B cell (primary cell): ENCODE measurements around the gene NFAM1. TPM values are rescaled to one million over a fixed set of nuclear protein-coding genes. Genes with fewer than 3 reads are reported as not detected.

Experiments
- ATAC-seq: fragments of 200-7000 bp; cut with Tn5 transposase; one replicate; pipeline ENCODE4 v1.10.0; 2021; ENCODE audit warnings: low read depth, mild to moderate bottlenecking, moderate number of reproducible peaks, moderate library complexity
- CTCF ChIA-PET: fragments of 350-600 bp; sonication (Branson Sonifier 250); formaldehyde crosslinking; loops from one replicate; lab custom pipeline; 2021; ENCODE audit warnings: antibody characterized with exemption, inconsistent platforms; lab: Charles Lee
- POLR2A ChIA-PET: fragments of 350-600 bp; sonication (Branson Sonifier 250); formaldehyde crosslinking; loops from one replicate; lab custom pipeline; 2021; ENCODE audit warnings: antibody characterized with exemption; lab: Charles Lee
- DNase-seq: peaks from one replicate; pipeline ENCODE4 v3.0.0; 2013
- H2AFZ ChIP-seq: 2 replicates; pipeline ENCODE4 v1.6.1; 2012; ENCODE audit warnings: mild to moderate bottlenecking, low read depth, low read length; ENCODE audit not compliant: insufficient read depth, poor library complexity, severe bottlenecking
- H3K27ac ChIP-seq, 2 donors: 1 replicate in 1 of 2; 2 replicates in 1 of 2; pipeline ENCODE4 v1.5.1; 2012 to 2013; ENCODE audit warnings: low read length in 2 of 2, mild to moderate bottlenecking in 2 of 2, moderate library complexity in 1 of 2
- H3K27me3 ChIP-seq, 4 experiments: fragments of 200-600 bp in 1 of 4; sonication (generic) in 1 of 4; replicated peaks in 1 of 4; 1 replicate in 2 of 4; 2 replicates in 2 of 4; pipeline versions ENCODE4 v1.6.1 to v1.7.0; 2013 to 2016; ENCODE audit warnings: low read length in 3 of 4, mild to moderate bottlenecking in 2 of 4, mixed read lengths in 1 of 4, moderate library complexity in 1 of 4; ENCODE audit not compliant: insufficient read depth in 4 of 4, control insufficient read depth in 3 of 4; ENCODE audit errors: control extremely low read depth in 1 of 4
- H3K36me3 ChIP-seq, 2 experiments: replicated peaks in 1 of 2; 1 replicate in 1 of 2; 2 replicates in 1 of 2; pipeline versions ENCODE4 v1.6.1 to v1.7.1; 2013; ENCODE audit warnings: low read length in 1 of 2; ENCODE audit not compliant: insufficient read depth in 2 of 2, control insufficient read depth in 1 of 2; ENCODE audit errors: control extremely low read depth in 1 of 2, extremely low read depth in 1 of 2
- H3K4me1 ChIP-seq, 2 donors: fragments of 200-600 bp in 1 of 2; sonication (generic) in 1 of 2; 1 replicate in 1 of 2; 2 replicates in 1 of 2; pipeline versions ENCODE4 v1.5.1 to v1.6.1; 2013 to 2017; ENCODE audit warnings: low read length in 2 of 2; ENCODE audit not compliant: control insufficient read depth in 2 of 2, insufficient read depth in 2 of 2
- H3K4me2 ChIP-seq: replicated peaks from 2 replicates; pipeline ENCODE3; 2012; ENCODE audit warnings: mild to moderate bottlenecking, low read depth, low read length; ENCODE audit not compliant: poor library complexity, severe bottlenecking
- H3K4me3 ChIP-seq, 5 experiments: fragments of 200-600 bp in 1 of 5; sonication (generic) in 1 of 5; 1 replicate in 3 of 5; 2 replicates in 2 of 5; pipeline versions ENCODE4 v1.5.1 to v1.7.0; 2011 to 2016; ENCODE audit warnings: low read length in 4 of 5, mild to moderate bottlenecking in 4 of 5, low read depth in 2 of 5, control low read depth in 1 of 5, moderate library complexity in 1 of 5; ENCODE audit not compliant: insufficient read depth in 1 of 5; ENCODE audit errors: control extremely low read depth in 1 of 5, extremely low read depth in 1 of 5
- H3K79me2 ChIP-seq: fragments of 200-600 bp; sonication (generic); one replicate; pipeline ENCODE4 v1.6.0; 2016; ENCODE audit warnings: low read length; ENCODE audit not compliant: control insufficient read depth, insufficient read depth
- H3K9ac ChIP-seq: fragments of 200-600 bp; sonication (generic); 2 replicates; pipeline ENCODE4 v1.6.1; 2017; ENCODE audit warnings: mild to moderate bottlenecking, low read length, moderate library complexity
- H3K9me3 ChIP-seq, 3 donors: one replicate each; pipeline versions ENCODE4 v1.6.1 to v1.7.1; 2013; ENCODE audit warnings: low read length in 2 of 3; ENCODE audit not compliant: control insufficient read depth in 2 of 3, insufficient read depth in 1 of 3; ENCODE audit errors: control extremely low read depth in 1 of 3
- H4K20me1 ChIP-seq: 2 replicates; pipeline ENCODE4 v1.6.0; 2012; ENCODE audit warnings: mild to moderate bottlenecking, low read length; ENCODE audit not compliant: insufficient read depth, control insufficient read depth, poor library complexity, severe bottlenecking
- H3K27ac Mint-ChIP-seq: one replicate; pipeline ENCODE4 v1.8.0; 2021; ENCODE audit warnings: mixed read lengths
- H3K27me3 Mint-ChIP-seq: one replicate; pipeline ENCODE4 v1.8.0; 2021; ENCODE audit warnings: mixed read lengths
- H3K4me1 Mint-ChIP-seq: one replicate; pipeline ENCODE4 v1.8.0; 2021; ENCODE audit warnings: mixed read lengths
- H3K4me3 Mint-ChIP-seq: one replicate; pipeline ENCODE4 v1.8.0; 2021; ENCODE audit warnings: mixed read lengths
- H3K9me3 Mint-ChIP-seq: one replicate; pipeline ENCODE4 v1.8.0; 2022; ENCODE audit warnings: mixed read lengths; ENCODE audit not compliant: insufficient read depth
- CTCF ChIP-seq: fragments of 200-600 bp; IDR thresholded peaks from one replicate; pipeline ENCODE4 v1.8.0; 2022; ENCODE audit warnings: antibody characterized with exemption, mild to moderate bottlenecking
- EZH2 ChIP-seq: IDR thresholded peaks from 2 replicates; pipeline ENCODE4 v1.6.1; 2012; ENCODE audit warnings: borderline replicate concordance, low read depth, mild to moderate bottlenecking, moderate library complexity, low read length; ENCODE audit not compliant: insufficient read depth, poor library complexity, severe bottlenecking
- WGBS: methylation state at CpG from one replicate; pipeline ENCODE4 v1.1.5; 2013; ENCODE audit warnings: missing lambda C conversion rate; ENCODE audit not compliant: insufficient coverage; 5-methylcytosine and 5-hydroxymethylcytosine counted together
- intact Hi-C: fragments of 100-400 bp; cut with micrococcal nuclease; formaldehyde crosslinking; loops from one replicate; pipeline ENCODE4 v1.10.0; 2022
- polyA plus RNA-seq: library from polyadenylated mRNA; depleted of rRNA; stranded (reverse); fragments of >200 nt; gene quantifications from 2 replicates; pipeline ENCODE4 v1.2.3, GENCODE V29; 2012
- total RNA-seq, 2 donors: library from RNA; stranded (reverse); fragments of 120-200 nt in 1 of 2; gene quantifications; 1 replicate in 1 of 2; 2 replicates in 1 of 2; pipeline versions ENCODE4 v1.2.3 to v1.2.4, GENCODE V29; 2013 to 2022

Gene NFAM1
- total and polyA plus RNA-seq, 2 donors (not counting 1 experiment from before 2014, with no cell fraction given) = 0.27 to 0.52 TPM

DNA sequence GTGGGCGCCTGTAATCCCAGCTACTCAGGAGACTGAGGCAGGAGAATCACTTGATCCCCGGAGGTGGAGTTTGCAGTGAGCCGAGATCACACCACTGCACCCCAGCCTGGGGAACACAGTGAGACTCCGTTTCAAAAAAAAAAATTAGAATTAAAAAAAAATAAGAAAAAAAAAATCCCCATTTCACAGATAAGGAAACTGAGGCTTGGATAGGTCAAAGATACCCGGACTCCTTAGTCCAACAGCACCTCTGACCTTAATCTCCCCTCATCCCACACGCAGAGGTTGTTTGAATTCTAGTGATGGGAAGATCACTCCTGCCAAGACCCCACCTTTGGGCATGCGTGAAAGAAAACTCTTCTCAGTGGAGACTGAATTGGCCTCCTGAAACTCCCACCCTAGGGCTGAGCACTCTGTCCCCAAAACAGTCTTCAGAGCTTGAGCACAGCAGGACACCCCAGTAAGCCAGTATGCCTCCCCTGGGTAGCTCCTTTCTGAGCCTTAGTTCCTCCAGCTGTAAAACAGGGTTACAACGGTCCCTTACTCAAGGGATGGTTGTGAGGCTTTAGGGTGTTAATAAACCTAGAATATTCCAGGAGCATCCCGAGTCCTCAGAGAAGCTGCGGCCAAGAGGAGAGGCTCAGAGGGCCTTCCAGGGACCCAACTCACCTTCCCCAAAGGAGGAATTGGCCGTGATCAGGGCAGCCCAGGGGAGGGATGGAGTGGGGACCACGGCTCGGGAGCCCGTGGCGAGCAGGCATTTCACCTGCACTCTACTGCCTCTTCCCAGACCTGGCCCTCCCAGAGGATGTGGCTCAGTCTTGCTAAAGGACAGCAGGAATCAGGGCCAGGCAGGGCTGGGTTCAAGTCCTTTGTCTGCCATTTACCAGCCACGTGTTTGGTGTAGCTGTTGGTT lies 73.3 kb downstream of the NFAM1 start:
- Histone ChIP-seq H3K27me3 (peaks cover 0 to 71% (median 19%) of the 10 kb centered on the region in 4 experiments), H3K4me3 (no peak overlapping the region), H3K4me1 (peaks cover 8 to 12% of the 10 kb centered on the region in 2 donors), H3K9me3 (peaks cover 0 to 17% (median 3%) of the 10 kb centered on the region in 3 donors), H4K20me1 (no peaks in the 10 kb centered on the region), H3K27ac (no peak overlapping the region), H2AFZ (no peak overlapping the region), H3K79me2 (no peaks in the 10 kb centered on the region), H3K4me2 (no peak overlapping the region), H3K9ac (no peak overlapping the region), H3K36me3 (no peaks in the 10 kb centered on the region)
- CTCF ChIA-PET = no interaction called here
- Mint-ChIP-seq H3K4me1 (peaks cover 10% of the 10 kb centered on the region), H3K27ac (no peak overlapping the region), H3K4me3 (no peak overlapping the region), H3K9me3 (no peaks in the 10 kb centered on the region), H3K27me3 (peaks cover 55% of the 10 kb centered on the region)
- TF ChIP-seq EZH2 (no peak), CTCF (no peak)
- no peak for ATAC-seq
- POLR2A ChIA-PET = interaction anchor here (1.2 kb wide), 1 partner anchor 9 kb away, joined by 6 read pairs; no protein-coding TSS in a partner anchor
- no peak for DNase-seq
- 85% methylated on average over 9 of the region's 16 CpGs for WGBS
- intact Hi-C loops = no loop called here
